WTC11 (cell line): ENCODE results near the gene PIWIL1. TPM values are rescaled to one million over a fixed set of nuclear protein-coding genes. Genes with fewer than 3 reads are reported as not detected.

ENCODE experiments used
- ATAC-seq: fragments of 200-7000 bp; cut with Tn5 transposase; 2 replicates; pipeline ENCODE4 v1.10.0; 2021; ENCODE audit warnings: mild to moderate bottlenecking, moderate library complexity
- CTCF ChIA-PET: fragments of 300-600 bp; sonication (Branson Sonifier 250); formaldehyde crosslinking; loops from one replicate; lab custom pipeline; 2021; ENCODE audit warnings: antibody characterized with exemption; lab: Charles Lee
- POLR2A ChIA-PET: fragments of 350-600 bp; sonication (Branson Sonifier 250); formaldehyde crosslinking; loops from one replicate; lab custom pipeline; 2021; ENCODE audit warnings: antibody characterized with exemption; lab: Charles Lee
- DNase-seq: peaks from one replicate; pipeline ENCODE4 v3.0.0; 2021; ENCODE audit warnings: low spot score
- H3K27ac Mint-ChIP-seq: 2 replicates; pipeline ENCODE4 v1.8.0; 2021; ENCODE audit warnings: mixed read lengths
- H3K27me3 Mint-ChIP-seq: 2 replicates; pipeline ENCODE4 v1.8.0; 2021; ENCODE audit warnings: low read depth, mild to moderate bottlenecking, moderate library complexity, mixed read lengths
- H3K36me3 Mint-ChIP-seq: 2 replicates; pipeline ENCODE4 v1.8.0; 2021; ENCODE audit warnings: mixed read lengths
- H3K4me1 Mint-ChIP-seq: 2 replicates; pipeline ENCODE4 v1.8.0; 2022; ENCODE audit warnings: mixed read lengths
- H3K4me3 Mint-ChIP-seq: 2 replicates; pipeline ENCODE4 v1.8.0; 2021; ENCODE audit warnings: mild to moderate bottlenecking, moderate library complexity, mixed read lengths
- H3K9me3 Mint-ChIP-seq: 2 replicates; pipeline ENCODE4 v1.8.0; 2021; ENCODE audit warnings: mixed read lengths
- ATF2 ChIP-seq: sonication (generic); formaldehyde crosslinking; IDR thresholded peaks from 2 replicates; pipeline ENCODE4 v1.8.1; 2022; ENCODE audit warnings: low read depth, missing genetic modification reagents, borderline replicate concordance
- E2F4 ChIP-seq: sonication (generic); formaldehyde crosslinking; IDR thresholded peaks from 2 replicates; pipeline ENCODE4 v1.8.1; 2022; ENCODE audit warnings: low read depth, mild to moderate bottlenecking, moderate library complexity, missing genetic modification reagents, borderline replicate concordance
- ELF4 ChIP-seq: sonication (generic); formaldehyde crosslinking; IDR thresholded peaks from 2 replicates; pipeline ENCODE4 v1.8.1; 2022; ENCODE audit warnings: low read depth, mild to moderate bottlenecking, moderate library complexity, missing genetic modification reagents
- EMX1 ChIP-seq: fragments of 250-450 bp; sonication (Bioruptor Pico); IDR thresholded peaks from 2 replicates; pipeline ENCODE4 v1.8.0; 2021; ENCODE audit warnings: mild to moderate bottlenecking
- ETV6 ChIP-seq: sonication (generic); formaldehyde crosslinking; IDR thresholded peaks from 2 replicates; pipeline ENCODE4 v1.8.1; 2022; ENCODE audit warnings: mild to moderate bottlenecking, missing genetic modification reagents
- GABPB1 ChIP-seq: sonication (generic); formaldehyde crosslinking; IDR thresholded peaks from 2 replicates; pipeline ENCODE4 v1.8.1; 2023; ENCODE audit warnings: mild to moderate bottlenecking, missing genetic modification reagents
- GTF2I ChIP-seq: fragments of 250-450 bp; sonication (Bioruptor Pico); conservative IDR thresholded peaks from 2 replicates; pipeline ENCODE4 v1.4.0; 2021; ENCODE audit warnings: mild to moderate bottlenecking
- KAT7 ChIP-seq: sonication (generic); formaldehyde crosslinking; IDR thresholded peaks from 2 replicates; pipeline ENCODE4 v1.8.1; 2023; ENCODE audit warnings: missing genetic modification reagents, mild to moderate bottlenecking, borderline replicate concordance
- MAX ChIP-seq: sonication (generic); formaldehyde crosslinking; IDR thresholded peaks from 2 replicates; pipeline ENCODE4 v1.8.0; 2022; ENCODE audit warnings: mild to moderate bottlenecking, missing genetic modification reagents
- NFE2L1 ChIP-seq: sonication (generic); formaldehyde crosslinking; IDR thresholded peaks from 2 replicates; pipeline ENCODE4 v1.8.1; 2023; ENCODE audit warnings: missing genetic modification reagents
- NR3C1 ChIP-seq: sonication (generic); formaldehyde crosslinking; conservative IDR thresholded peaks from 2 replicates; pipeline ENCODE4 v1.8.1; 2023; ENCODE audit warnings: low read depth, mild to moderate bottlenecking, missing genetic modification reagents
- OVOL2 ChIP-seq: fragments of 250-450 bp; sonication (Bioruptor Pico); IDR thresholded peaks from 2 replicates; pipeline ENCODE4 v1.9.0; 2021; ENCODE audit warnings: mild to moderate bottlenecking, borderline replicate concordance
- TCF7 ChIP-seq: sonication (generic); formaldehyde crosslinking; IDR thresholded peaks from 2 replicates; pipeline ENCODE4 v1.8.0; 2022; ENCODE audit warnings: mild to moderate bottlenecking, low read depth, missing genetic modification reagents, moderate library complexity
- TEAD4 ChIP-seq: sonication (generic); formaldehyde crosslinking; IDR thresholded peaks from 2 replicates; pipeline ENCODE4 v1.8.0; 2022; ENCODE audit warnings: mild to moderate bottlenecking, missing genetic modification reagents
- TP53 ChIP-seq: sonication (generic); formaldehyde crosslinking; IDR thresholded peaks from 2 replicates; pipeline ENCODE4 v1.8.1; 2023; ENCODE audit warnings: mild to moderate bottlenecking, missing genetic modification reagents
- ZNF317 ChIP-seq: sonication (generic); formaldehyde crosslinking; IDR thresholded peaks from 2 replicates; pipeline ENCODE4 v1.8.1; 2023; ENCODE audit warnings: low read depth, mild to moderate bottlenecking, moderate library complexity, missing genetic modification reagents, borderline replicate concordance
- ZNF396 ChIP-seq: fragments of 250-450 bp; sonication (Bioruptor Pico); IDR thresholded peaks from 2 replicates; pipeline ENCODE4 v1.8.0; 2021; ENCODE audit warnings: mild to moderate bottlenecking, moderate library complexity, borderline replicate concordance
- ZNF423 ChIP-seq: fragments of 250-450 bp; sonication (Bioruptor Pico); IDR thresholded peaks from 2 replicates; pipeline ENCODE4 v2.1.2; 2022; ENCODE audit warnings: mild to moderate bottlenecking, moderate library complexity
- total RNA-seq: library from RNA; stranded (reverse); gene quantifications from 3 replicates; pipeline ENCODE4 v1.2.3, GENCODE V29; 2021
- TF ChIP-seq, protein P1 (sequence below): fragments of 250-450 bp; sonication (Bioruptor Pico); IDR thresholded peaks from 2 replicates; pipeline ENCODE4 v1.9.0; 2021; ENCODE audit warnings: mild to moderate bottlenecking, borderline replicate concordance
- TF ChIP-seq, protein P2 (sequence below): sonication (generic); formaldehyde crosslinking; IDR thresholded peaks from 2 replicates; pipeline ENCODE4 v1.8.1; 2023; ENCODE audit warnings: mild to moderate bottlenecking, missing genetic modification reagents
- TF ChIP-seq, protein P3 (sequence below): sonication (generic); formaldehyde crosslinking; IDR thresholded peaks from 2 replicates; pipeline ENCODE4 v1.8.0; 2023; ENCODE audit warnings: missing genetic modification reagents
- TF ChIP-seq, protein P4 (sequence below): sonication (generic); formaldehyde crosslinking; IDR thresholded peaks from 2 replicates; pipeline ENCODE4 v1.8.0; 2022; ENCODE audit warnings: missing genetic modification reagents

PIWIL1 gene
- total RNA-seq, 1 experiment from 2014 or later: not detected

- Mint-ChIP-seq H3K4me1 (0 out of 2 replicates have a peak, but pooled peaks cover 3% of the 10 kb centered on the region), H3K4me3 (no peak overlapping the region), H3K27ac (no peak overlapping the region), H3K27me3 (no peaks in the 10 kb centered on the region)
- CTCF ChIA-PET: no interaction called here
- TF ChIP-seq KAT7 (no peak), E2F4 (CRISPR knock-in tag) (no peak), GABPB1 (CRISPR knock-in tag) (no peak), TP53 (CRISPR knock-in tag) (no peak), ELF4 (no peak), NFE2L1 (CRISPR knock-in tag) (no peak), NR3C1 (CRISPR knock-in tag) (no peak), ZNF396 (CRISPR knock-in tag) (no peak), ATF2 (no peak), ETV6 (CRISPR knock-in tag) (no peak), TCF7 (no peak), ZNF317 (CRISPR knock-in tag) (no peak), MAX (CRISPR knock-in tag) (no peak), EMX1 (no peak)
- TF ChIP-seq, protein P1, sequence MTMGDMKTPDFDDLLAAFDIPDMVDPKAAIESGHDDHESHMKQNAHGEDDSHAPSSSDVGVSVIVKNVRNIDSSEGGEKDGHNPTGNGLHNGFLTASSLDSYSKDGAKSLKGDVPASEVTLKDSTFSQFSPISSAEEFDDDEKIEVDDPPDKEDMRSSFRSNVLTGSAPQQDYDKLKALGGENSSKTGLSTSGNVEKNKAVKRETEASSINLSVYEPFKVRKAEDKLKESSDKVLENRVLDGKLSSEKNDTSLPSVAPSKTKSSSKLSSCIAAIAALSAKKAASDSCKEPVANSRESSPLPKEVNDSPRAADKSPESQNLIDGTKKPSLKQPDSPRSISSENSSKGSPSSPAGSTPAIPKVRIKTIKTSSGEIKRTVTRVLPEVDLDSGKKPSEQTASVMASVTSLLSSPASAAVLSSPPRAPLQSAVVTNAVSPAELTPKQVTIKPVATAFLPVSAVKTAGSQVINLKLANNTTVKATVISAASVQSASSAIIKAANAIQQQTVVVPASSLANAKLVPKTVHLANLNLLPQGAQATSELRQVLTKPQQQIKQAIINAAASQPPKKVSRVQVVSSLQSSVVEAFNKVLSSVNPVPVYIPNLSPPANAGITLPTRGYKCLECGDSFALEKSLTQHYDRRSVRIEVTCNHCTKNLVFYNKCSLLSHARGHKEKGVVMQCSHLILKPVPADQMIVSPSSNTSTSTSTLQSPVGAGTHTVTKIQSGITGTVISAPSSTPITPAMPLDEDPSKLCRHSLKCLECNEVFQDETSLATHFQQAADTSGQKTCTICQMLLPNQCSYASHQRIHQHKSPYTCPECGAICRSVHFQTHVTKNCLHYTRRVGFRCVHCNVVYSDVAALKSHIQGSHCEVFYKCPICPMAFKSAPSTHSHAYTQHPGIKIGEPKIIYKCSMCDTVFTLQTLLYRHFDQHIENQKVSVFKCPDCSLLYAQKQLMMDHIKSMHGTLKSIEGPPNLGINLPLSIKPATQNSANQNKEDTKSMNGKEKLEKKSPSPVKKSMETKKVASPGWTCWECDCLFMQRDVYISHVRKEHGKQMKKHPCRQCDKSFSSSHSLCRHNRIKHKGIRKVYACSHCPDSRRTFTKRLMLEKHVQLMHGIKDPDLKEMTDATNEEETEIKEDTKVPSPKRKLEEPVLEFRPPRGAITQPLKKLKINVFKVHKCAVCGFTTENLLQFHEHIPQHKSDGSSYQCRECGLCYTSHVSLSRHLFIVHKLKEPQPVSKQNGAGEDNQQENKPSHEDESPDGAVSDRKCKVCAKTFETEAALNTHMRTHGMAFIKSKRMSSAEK (CRISPR knock-in tag): no peak
- TF ChIP-seq, all 79 proteins: peak for 0
- Mint-ChIP-seq H3K9me3 (no peaks in the 10 kb centered on the region), H3K36me3 (no peaks in the 10 kb centered on the region)
- POLR2A ChIA-PET: no interaction called here
- DNase-seq: no peak
- ATAC-seq: no peak
Measured at GRCh38 chr12:130420071-130420470, 82.4 kb downstream of the PIWIL1 start.

GRCh38 chr12:130421896-130422295 lies 84.2 kb downstream of the PIWIL1 start:
- Mint-ChIP-seq H3K4me1 (0 out of 2 replicates have a peak, but pooled peaks cover 3% of the 10 kb centered on the region), H3K9me3 (no peaks in the 10 kb centered on the region), H3K36me3 (no peaks in the 10 kb centered on the region), H3K27ac (no peak overlapping the region), H3K4me3 (no peak overlapping the region), H3K27me3 (no peaks in the 10 kb centered on the region)
- ATAC-seq: no peak
- CTCF ChIA-PET: interaction anchor here (1.1 kb wide), 1 partner anchor 327 kb away, joined by 4 read pairs; no protein-coding TSS in a partner anchor
- no peak for DNase-seq
- POLR2A ChIA-PET: no interaction called here
- TF ChIP-seq ZNF423 (CRISPR knock-in tag) (no peak), ETV6 (CRISPR knock-in tag) (no peak), TEAD4 (CRISPR knock-in tag) (no peak), E2F4 (CRISPR knock-in tag) (no peak), OVOL2 (no peak), GTF2I (CRISPR knock-in tag) (no peak)
- TF ChIP-seq, protein P2, sequence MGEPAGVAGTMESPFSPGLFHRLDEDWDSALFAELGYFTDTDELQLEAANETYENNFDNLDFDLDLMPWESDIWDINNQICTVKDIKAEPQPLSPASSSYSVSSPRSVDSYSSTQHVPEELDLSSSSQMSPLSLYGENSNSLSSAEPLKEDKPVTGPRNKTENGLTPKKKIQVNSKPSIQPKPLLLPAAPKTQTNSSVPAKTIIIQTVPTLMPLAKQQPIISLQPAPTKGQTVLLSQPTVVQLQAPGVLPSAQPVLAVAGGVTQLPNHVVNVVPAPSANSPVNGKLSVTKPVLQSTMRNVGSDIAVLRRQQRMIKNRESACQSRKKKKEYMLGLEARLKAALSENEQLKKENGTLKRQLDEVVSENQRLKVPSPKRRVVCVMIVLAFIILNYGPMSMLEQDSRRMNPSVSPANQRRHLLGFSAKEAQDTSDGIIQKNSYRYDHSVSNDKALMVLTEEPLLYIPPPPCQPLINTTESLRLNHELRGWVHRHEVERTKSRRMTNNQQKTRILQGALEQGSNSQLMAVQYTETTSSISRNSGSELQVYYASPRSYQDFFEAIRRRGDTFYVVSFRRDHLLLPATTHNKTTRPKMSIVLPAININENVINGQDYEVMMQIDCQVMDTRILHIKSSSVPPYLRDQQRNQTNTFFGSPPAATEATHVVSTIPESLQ: no peak
- TF ChIP-seq, protein P3, sequence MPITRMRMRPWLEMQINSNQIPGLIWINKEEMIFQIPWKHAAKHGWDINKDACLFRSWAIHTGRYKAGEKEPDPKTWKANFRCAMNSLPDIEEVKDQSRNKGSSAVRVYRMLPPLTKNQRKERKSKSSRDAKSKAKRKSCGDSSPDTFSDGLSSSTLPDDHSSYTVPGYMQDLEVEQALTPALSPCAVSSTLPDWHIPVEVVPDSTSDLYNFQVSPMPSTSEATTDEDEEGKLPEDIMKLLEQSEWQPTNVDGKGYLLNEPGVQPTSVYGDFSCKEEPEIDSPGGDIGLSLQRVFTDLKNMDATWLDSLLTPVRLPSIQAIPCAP: no peak
- TF ChIP-seq, protein P4, sequence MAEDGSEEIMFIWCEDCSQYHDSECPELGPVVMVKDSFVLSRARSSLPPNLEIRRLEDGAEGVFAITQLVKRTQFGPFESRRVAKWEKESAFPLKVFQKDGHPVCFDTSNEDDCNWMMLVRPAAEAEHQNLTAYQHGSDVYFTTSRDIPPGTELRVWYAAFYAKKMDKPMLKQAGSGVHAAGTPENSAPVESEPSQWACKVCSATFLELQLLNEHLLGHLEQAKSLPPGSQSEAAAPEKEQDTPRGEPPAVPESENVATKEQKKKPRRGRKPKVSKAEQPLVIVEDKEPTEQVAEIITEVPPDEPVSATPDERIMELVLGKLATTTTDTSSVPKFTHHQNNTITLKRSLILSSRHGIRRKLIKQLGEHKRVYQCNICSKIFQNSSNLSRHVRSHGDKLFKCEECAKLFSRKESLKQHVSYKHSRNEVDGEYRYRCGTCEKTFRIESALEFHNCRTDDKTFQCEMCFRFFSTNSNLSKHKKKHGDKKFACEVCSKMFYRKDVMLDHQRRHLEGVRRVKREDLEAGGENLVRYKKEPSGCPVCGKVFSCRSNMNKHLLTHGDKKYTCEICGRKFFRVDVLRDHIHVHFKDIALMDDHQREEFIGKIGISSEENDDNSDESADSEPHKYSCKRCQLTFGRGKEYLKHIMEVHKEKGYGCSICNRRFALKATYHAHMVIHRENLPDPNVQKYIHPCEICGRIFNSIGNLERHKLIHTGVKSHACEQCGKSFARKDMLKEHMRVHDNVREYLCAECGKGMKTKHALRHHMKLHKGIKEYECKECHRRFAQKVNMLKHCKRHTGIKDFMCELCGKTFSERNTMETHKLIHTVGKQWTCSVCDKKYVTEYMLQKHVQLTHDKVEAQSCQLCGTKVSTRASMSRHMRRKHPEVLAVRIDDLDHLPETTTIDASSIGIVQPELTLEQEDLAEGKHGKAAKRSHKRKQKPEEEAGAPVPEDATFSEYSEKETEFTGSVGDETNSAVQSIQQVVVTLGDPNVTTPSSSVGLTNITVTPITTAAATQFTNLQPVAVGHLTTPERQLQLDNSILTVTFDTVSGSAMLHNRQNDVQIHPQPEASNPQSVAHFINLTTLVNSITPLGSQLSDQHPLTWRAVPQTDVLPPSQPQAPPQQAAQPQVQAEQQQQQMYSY (CRISPR knock-in tag): no peak
